ENCODE results near the gene EMC1. TPM values are rescaled to one million over a fixed set of nuclear protein-coding genes. Genes with fewer than 3 reads are reported as not detected.
A peak's percentile ranks its signal among the peaks of the same experiment; 100 is the strongest.
"Not testable (repeated sequence)": the region's sequence is repeated elsewhere in the genome, so short reads cannot be mapped to it uniquely, and the experiment has no call there.

EMC1 gene
- total and polyA plus RNA-seq, 2 donors (not counting 1 experiment from before 2014, with no cell fraction given), result 33.3 to 78.1 TPM

DNA sequence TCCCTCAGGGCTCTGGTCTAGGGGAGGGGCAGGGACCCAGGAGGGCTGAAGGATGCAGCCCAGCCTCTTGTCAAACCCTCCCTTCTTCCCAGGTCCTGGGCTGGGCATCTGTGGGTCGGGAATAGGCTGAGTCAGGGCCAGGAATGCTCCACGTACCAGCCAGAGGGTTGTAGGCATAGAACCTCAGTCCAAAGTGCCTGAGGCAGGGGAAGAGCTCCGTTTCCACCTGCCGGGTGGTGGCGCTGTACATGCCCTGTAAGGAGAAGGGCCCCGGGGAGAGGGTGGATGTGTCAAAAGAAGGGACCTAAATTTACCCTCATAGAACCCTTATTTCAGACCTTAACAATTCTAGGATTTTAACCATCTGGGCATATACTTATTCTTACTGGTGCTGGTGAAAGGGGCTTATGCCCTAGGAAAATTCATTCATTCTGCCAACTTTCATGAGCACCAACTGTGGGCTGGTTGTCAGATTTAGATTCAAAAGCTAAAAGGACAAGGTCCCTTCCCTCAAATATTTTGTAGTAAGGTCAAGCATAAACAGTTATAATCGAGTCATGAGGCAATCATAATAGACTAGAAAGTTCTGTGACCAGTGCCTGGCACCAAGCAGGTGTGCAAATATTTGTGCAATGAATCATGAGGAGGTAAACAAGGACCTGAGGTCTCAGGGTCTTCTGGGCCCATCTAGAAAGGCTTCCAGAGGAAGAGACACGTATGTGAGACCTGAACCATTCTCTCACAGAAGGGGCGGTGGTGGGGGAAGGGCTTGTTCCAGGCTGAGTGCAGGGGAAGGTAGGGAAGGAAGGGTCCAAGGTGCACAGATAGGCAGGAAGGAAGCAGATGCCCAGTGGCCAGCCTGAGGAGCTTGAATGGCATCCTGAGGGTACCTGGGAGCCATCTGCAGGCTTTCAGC is 18.4 kb upstream of the EMC1 start:
- not testable (repeated sequence) for H3K4me1 ChIP-seq (ENCODE audit: control insufficient read depth, extremely low read depth, insufficient read depth, low read length); H2AFZ ChIP-seq (ENCODE audit: low read length); H3K9me3 ChIP-seq (ENCODE audit: control insufficient read depth, insufficient read depth, low read depth, low read length); H3K79me2 ChIP-seq (ENCODE audit: control insufficient read depth, insufficient read depth, low read length); H3K27ac ChIP-seq (ENCODE audit: insufficient read depth, low read length); H3K4me3 ChIP-seq (replicated peaks in 1 of 4; ENCODE audit: control extremely low read depth in 1 of 4, insufficient read depth in 1 of 4, low read depth in 3 of 4, low read length in 4 of 4); H3K36me3 ChIP-seq (ENCODE audit: control insufficient read depth, insufficient read depth, low read length); H3K9ac ChIP-seq (ENCODE audit: insufficient read depth, low read length); H4K20me1 ChIP-seq (ENCODE audit: control insufficient read depth, extremely low read depth, insufficient read depth, low read length); H3K27me3 ChIP-seq (ENCODE audit: control insufficient read depth, insufficient read depth, low read length); H3K4me2 ChIP-seq (ENCODE audit: extremely low read depth, insufficient read depth, low read length)
- peak in 1 of 2 donors; percentile 18 for DNase-seq (ENCODE audit: low read depth in 2 of 2)
- TF ChIP-seq, protein P1, sequence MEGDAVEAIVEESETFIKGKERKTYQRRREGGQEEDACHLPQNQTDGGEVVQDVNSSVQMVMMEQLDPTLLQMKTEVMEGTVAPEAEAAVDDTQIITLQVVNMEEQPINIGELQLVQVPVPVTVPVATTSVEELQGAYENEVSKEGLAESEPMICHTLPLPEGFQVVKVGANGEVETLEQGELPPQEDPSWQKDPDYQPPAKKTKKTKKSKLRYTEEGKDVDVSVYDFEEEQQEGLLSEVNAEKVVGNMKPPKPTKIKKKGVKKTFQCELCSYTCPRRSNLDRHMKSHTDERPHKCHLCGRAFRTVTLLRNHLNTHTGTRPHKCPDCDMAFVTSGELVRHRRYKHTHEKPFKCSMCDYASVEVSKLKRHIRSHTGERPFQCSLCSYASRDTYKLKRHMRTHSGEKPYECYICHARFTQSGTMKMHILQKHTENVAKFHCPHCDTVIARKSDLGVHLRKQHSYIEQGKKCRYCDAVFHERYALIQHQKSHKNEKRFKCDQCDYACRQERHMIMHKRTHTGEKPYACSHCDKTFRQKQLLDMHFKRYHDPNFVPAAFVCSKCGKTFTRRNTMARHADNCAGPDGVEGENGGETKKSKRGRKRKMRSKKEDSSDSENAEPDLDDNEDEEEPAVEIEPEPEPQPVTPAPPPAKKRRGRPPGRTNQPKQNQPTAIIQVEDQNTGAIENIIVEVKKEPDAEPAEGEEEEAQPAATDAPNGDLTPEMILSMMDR (conservative IDR thresholded peaks at IDR 0.05 in 1 of 2, IDR thresholded peaks at IDR 0.05 in 1 of 2; ENCODE audit: low read depth in 1 of 2, low read length in 2 of 2), result peak in 1 of 2 donors; percentile 18

DNA sequence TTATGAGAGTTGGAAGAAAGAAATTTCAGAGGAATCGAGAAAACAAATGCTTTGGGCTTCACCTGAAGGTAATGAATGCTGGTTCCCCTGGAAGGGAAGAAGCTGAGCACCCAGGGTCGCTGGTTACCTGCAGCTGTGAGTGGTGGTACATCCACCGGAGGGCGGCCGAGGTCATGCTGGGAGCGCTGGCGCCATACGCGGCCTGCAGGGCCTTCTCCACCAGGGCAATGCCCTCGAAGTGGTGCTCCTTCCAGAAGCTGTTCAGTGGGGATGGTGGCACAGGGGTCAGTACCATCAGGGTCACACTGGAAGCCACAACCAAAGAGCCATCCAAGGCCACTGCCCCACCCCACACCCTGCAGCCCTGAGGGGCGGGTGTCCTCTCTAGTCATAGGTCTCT is 17.1 kb upstream of the EMC1 start:
- no peak for TF ChIP-seq EZH2 (IDR thresholded peaks at IDR 0.05; ENCODE audit: low read length, missing control alignments)
- TF ChIP-seq, protein P1 (conservative IDR thresholded peaks at IDR 0.05 in 1 of 2, IDR thresholded peaks at IDR 0.05 in 1 of 2; ENCODE audit: low read depth in 1 of 2, low read length in 2 of 2), result no peak
- H3K4me1 ChIP-seq (ENCODE audit: control insufficient read depth, extremely low read depth, insufficient read depth, low read length), result no peaks in the 10 kb centered on the region
- H3K79me2 ChIP-seq (ENCODE audit: control insufficient read depth, insufficient read depth, low read length), result no peaks in the 10 kb centered on the region
- no peak overlapping the region for H3K9ac ChIP-seq (ENCODE audit: insufficient read depth, low read length)
- H3K4me2 ChIP-seq (ENCODE audit: extremely low read depth, insufficient read depth, low read length), result no peak overlapping the region
- no peaks in the 10 kb centered on the region for H3K36me3 ChIP-seq (ENCODE audit: control insufficient read depth, insufficient read depth, low read length)
- H3K4me3 ChIP-seq (replicated peaks in 1 of 4; ENCODE audit: control extremely low read depth in 1 of 4, insufficient read depth in 1 of 4, low read depth in 3 of 4, low read length in 4 of 4), result no peak overlapping the region
- H2AFZ ChIP-seq (ENCODE audit: low read length), result no peak overlapping the region
- DNase-seq (ENCODE audit: low read depth in 2 of 2), result no peak
- H4K20me1 ChIP-seq (ENCODE audit: control insufficient read depth, extremely low read depth, insufficient read depth, low read length), result no peaks in the 10 kb centered on the region
- no peaks in the 10 kb centered on the region for H3K27me3 ChIP-seq (ENCODE audit: control insufficient read depth, insufficient read depth, low read length)
- H3K27ac ChIP-seq (ENCODE audit: insufficient read depth, low read length), result no peak overlapping the region
- H3K9me3 ChIP-seq (ENCODE audit: control insufficient read depth, insufficient read depth, low read depth, low read length), result no peaks in the 10 kb centered on the region

DNA sequence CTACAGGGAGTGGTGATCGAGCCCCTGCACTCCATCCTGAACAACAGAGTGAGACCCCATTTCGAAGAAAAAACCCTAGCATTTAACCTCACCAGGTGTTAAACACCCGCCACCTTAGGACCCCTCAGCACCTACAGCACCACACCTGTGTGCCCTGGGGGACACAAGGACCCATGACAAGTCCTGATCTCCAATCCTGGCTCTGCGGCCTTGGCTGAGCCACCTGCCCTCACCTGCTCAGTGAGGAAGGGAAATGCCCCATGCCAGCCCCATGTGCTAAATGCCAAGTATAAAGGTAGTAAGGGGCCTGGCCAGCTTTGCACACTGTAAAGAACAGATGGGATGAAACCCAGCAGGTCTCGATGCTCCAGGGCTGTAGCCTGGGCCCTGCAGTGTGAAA is 11.4 kb upstream of the EMC1 start:
- Histone ChIP-seq H3K36me3 (ENCODE audit: control insufficient read depth, insufficient read depth, low read length) (peaks cover 6% of the 10 kb centered on the region), H4K20me1 (ENCODE audit: control insufficient read depth, extremely low read depth, insufficient read depth, low read length) (no peaks in the 10 kb centered on the region), H3K9me3 (ENCODE audit: control insufficient read depth, insufficient read depth, low read depth, low read length) (no peaks in the 10 kb centered on the region), H3K4me3 (replicated peaks in 1 of 4; ENCODE audit: control extremely low read depth in 1 of 4, insufficient read depth in 1 of 4, low read depth in 3 of 4, low read length in 4 of 4) (no peak overlapping the region), H3K4me1 (ENCODE audit: control insufficient read depth, extremely low read depth, insufficient read depth, low read length) (peaks cover 6% of the 10 kb centered on the region), H3K9ac (ENCODE audit: insufficient read depth, low read length) (no peak overlapping the region), H3K27ac (ENCODE audit: insufficient read depth, low read length) (no peak overlapping the region), H3K79me2 (ENCODE audit: control insufficient read depth, insufficient read depth, low read length) (no peaks in the 10 kb centered on the region), H3K27me3 (ENCODE audit: control insufficient read depth, insufficient read depth, low read length) (no peaks in the 10 kb centered on the region), H2AFZ (ENCODE audit: low read length) (no peak overlapping the region), H3K4me2 (ENCODE audit: extremely low read depth, insufficient read depth, low read length) (no peak overlapping the region)
- DNase-seq (ENCODE audit: low read depth in 2 of 2), result no peak
- TF ChIP-seq EZH2 (IDR thresholded peaks at IDR 0.05; ENCODE audit: low read length, missing control alignments), result no peak
- TF ChIP-seq, protein P1 (conservative IDR thresholded peaks at IDR 0.05 in 1 of 2, IDR thresholded peaks at IDR 0.05 in 1 of 2; ENCODE audit: low read depth in 1 of 2, low read length in 2 of 2), result no peak
